Muscle of leg (tissue), 11 donors: ENCODE measurements around the gene CES5A. TPM values are rescaled to one million over a fixed set of nuclear protein-coding genes. Genes with fewer than 3 reads are reported as not detected.
"Not testable (repeated sequence)": the region's sequence is repeated elsewhere in the genome, so short reads cannot be mapped to it uniquely, and the experiment has no call there.

Experiments
- DNase-seq: peaks from one replicate; pipeline ENCODE4 v3.0.0; 2013
- H3K27ac ChIP-seq: one replicate; pipeline ENCODE4 v1.5.1; 2013; ENCODE audit warnings: mild to moderate bottlenecking, low read length, control low read depth
- H3K27me3 ChIP-seq: one replicate; pipeline ENCODE4 v1.6.1; 2013; ENCODE audit warnings: low read length; ENCODE audit not compliant: control insufficient read depth, insufficient read depth
- H3K36me3 ChIP-seq: one replicate; pipeline ENCODE4 v1.6.1; 2013; ENCODE audit warnings: low read length; ENCODE audit not compliant: control insufficient read depth, insufficient read depth
- H3K4me1 ChIP-seq: one replicate; pipeline ENCODE4 v1.6.1; 2013; ENCODE audit warnings: low read length; ENCODE audit not compliant: control insufficient read depth, insufficient read depth
- H3K4me3 ChIP-seq: one replicate; pipeline ENCODE4 v1.5.1; 2013; ENCODE audit warnings: low read length, control low read depth
- H3K9me3 ChIP-seq: replicated peaks from 2 replicates; pipeline ENCODE4 v1.6.1; 2013; ENCODE audit warnings: low read depth, low read length; ENCODE audit not compliant: control insufficient read depth
- WGBS: methylation state at CpG from one replicate; pipeline ENCODE4 v1.1.5; 2013; ENCODE audit warnings: missing lambda C conversion rate; ENCODE audit not compliant: insufficient coverage; 5-methylcytosine and 5-hydroxymethylcytosine counted together
- polyA plus RNA-seq, 8 donors: library from polyadenylated mRNA; unstranded; fragments of 120-200 nt; gene quantifications; one replicate each; pipeline versions ENCODE4 v1.2.1 to v1.2.3, GENCODE V29; 2013; ENCODE audit warnings: inconsistent platforms in 1 of 8, low replicate concordance in 1 of 8; ENCODE audit not compliant: insufficient read length in 8 of 8, insufficient read depth in 1 of 8
- total RNA-seq: library from RNA; stranded (reverse); fragments of 120-200 nt; gene quantifications from one replicate; pipeline ENCODE4 v1.2.4, GENCODE V29; 2013

The CES5A gene
- total and polyA plus RNA-seq, 9 donors = not detected

DNA sequence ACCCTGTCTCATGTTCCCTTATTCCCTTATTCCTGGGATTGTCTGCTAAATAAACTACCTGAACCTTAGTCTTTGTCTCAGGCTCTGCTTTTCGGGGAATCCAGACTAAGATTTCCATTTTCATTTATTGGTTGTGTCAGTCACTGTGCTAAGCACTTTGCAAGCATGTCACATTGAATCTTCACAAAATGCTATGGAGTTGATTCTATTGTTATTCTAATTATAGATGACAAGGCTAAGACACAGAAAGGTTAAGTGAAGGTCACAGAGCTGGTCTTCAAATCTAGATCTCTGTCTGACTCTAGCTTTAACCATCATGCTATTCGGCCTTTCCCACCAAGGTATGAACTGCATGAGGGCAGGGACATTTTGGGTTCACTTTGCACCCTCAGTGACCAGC lies 13.4 kb upstream of the CES5A start:
- no peaks in the 10 kb centered on the region for H3K4me1 ChIP-seq
- DNase-seq = no peak
- WGBS = no CpG with 5 or more reads among the region's 2 CpGs
- peaks cover 5% of the 10 kb centered on the region for H3K9me3 ChIP-seq
- H3K36me3 ChIP-seq = no peaks in the 10 kb centered on the region
- no peak overlapping the region for H3K4me3 ChIP-seq
- no peak overlapping the region for H3K27ac ChIP-seq
- H3K27me3 ChIP-seq = no peaks in the 10 kb centered on the region

DNA sequence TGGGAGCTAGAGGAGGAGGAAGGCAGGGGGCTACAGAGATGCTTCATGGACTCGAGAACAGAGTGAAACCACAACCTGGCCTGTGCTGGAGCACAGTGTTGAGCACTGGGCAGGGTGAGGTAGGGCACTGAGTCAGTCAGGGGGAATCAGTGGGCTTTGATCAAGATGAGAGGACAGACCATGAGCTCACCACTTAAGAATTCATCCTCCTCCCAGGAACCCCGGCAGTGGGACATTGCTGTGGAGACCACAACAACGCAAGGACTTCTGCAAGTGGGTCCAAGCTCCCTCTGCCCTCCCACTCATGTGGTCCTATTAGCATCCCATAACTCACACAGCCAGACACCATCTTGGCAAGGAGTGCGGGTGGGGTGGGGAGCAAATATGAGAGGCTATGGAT lies 1.7 kb upstream of the CES5A start:
- no peaks in the 10 kb centered on the region for H3K9me3 ChIP-seq
- 100% methylated on average over 1 of the region's 4 CpGs for WGBS
- no peaks in the 10 kb centered on the region for H3K36me3 ChIP-seq
- no peak overlapping the region for H3K27ac ChIP-seq
- no peaks in the 10 kb centered on the region for H3K27me3 ChIP-seq
- DNase-seq = peak; percentile 7
- no peaks in the 10 kb centered on the region for H3K4me1 ChIP-seq
- no peak overlapping the region for H3K4me3 ChIP-seq

DNA sequence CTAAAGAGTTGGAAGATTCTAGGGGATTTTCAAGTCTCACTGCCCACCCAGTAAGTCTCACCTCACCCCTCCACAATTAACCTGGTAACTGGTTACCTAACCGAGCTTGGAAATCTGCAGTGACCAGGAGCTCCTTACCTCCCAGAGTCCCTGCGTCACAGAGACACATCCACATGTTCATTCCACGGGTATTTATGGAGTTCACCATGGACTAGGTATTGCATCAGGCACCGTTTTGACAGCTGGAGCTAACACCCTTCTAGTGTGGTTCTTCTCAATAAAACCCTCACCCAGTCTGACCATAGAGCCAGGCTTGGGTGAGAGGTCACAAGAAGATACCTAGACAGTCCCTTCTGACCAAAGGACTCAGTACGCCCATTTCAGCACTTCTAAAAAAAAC lies 2.1 kb downstream of the CES5A start:
- Histone ChIP-seq H3K27ac (no peak overlapping the region), H3K4me3 (no peak overlapping the region), H3K4me1 (no peaks in the 10 kb centered on the region), H3K36me3 (no peaks in the 10 kb centered on the region), H3K9me3 (no peaks in the 10 kb centered on the region), H3K27me3 (no peaks in the 10 kb centered on the region)
- 83% methylated on average over 4 of the region's 5 CpGs for WGBS
- no peak for DNase-seq

DNA sequence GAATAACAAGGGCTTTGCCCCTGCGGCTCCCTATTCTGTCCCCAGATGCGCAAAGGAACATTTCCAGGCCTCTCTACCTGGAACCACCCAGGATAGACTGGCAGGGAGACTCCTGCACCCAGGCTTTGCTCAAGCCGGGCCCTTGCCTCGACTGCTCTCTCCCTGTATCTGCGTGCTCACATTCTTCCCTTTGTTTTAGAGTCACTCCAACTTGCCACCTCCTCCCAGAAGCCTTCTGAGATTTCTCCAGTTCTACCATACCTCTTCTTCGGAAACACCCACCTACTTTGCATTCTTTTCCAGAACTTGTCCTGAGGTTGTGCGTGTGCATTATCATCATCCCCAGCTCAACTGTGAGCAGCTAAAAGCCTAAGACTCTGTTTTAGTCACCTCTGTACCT lies 3.0 kb downstream of the CES5A start:
- no peak overlapping the region for H3K27ac ChIP-seq
- no peaks in the 10 kb centered on the region for H3K9me3 ChIP-seq
- H3K36me3 ChIP-seq = no peaks in the 10 kb centered on the region
- 77% methylated on average over 6 of the region's 7 CpGs for whole genome bisulfite sequencing
- H3K4me3 ChIP-seq = no peak overlapping the region
- DNase-seq = no peak
- H3K27me3 ChIP-seq = no peaks in the 10 kb centered on the region
- no peaks in the 10 kb centered on the region for H3K4me1 ChIP-seq

DNA sequence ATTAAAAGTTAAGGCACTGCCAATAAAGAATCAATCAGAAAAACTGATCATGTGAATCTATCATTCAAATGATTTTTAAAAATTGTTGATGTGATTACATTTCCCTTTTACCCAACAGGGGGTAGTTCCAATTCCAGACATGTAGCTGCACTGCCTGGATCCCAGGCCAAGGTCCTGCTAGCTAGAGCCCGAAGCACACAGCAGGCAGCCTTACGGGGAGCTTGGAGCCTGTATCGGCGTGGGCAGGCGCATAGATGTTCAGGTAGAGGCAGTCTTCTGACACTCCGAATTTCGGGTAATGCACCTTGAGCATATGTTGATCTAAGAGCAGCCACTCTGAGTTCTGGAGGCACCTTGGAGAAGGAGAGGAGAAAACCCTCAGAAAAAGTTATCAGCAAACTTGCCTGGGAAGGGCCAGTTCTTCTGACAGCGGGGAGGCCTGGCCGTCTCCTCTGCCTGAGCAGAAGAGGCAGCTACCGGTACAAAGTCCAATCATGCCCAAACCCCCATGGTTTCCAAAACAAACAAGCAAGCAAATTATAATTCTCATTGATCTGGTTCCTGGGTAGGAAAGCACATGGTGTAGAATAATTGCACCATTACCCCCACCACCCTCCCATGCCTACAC lies 3.6 kb downstream of the CES5A start:
- H3K27ac ChIP-seq = no peak overlapping the region

DNA sequence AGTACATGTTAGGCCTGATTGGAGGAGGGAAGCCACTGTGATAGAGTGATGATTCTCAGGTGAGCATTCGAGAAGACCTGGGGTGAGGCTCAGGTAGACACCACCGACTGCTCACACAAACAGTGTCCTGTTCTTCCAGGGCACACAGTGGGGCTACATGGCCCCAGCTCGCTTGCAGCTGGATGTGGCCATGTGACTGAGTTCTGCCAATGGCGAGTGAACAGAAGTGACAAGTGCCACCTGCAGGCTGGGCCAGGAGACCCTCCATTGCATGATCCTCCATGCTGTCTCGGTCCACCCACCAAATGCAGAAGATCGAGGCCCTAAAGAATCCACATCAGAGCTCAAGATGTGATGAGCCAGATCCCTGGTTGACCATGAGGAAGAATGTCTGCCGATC lies 6.2 kb downstream of the CES5A start:
- no peaks in the 10 kb centered on the region for H3K36me3 ChIP-seq
- H3K4me1 ChIP-seq = no peaks in the 10 kb centered on the region
- 95% methylated on average over 6 of the region's 7 CpGs for WGBS
- H3K4me3 ChIP-seq = no peak overlapping the region
- H3K27ac ChIP-seq = no peak overlapping the region
- H3K27me3 ChIP-seq = no peaks in the 10 kb centered on the region
- H3K9me3 ChIP-seq = no peaks in the 10 kb centered on the region
- DNase-seq = no peak

More for the DNA sequence above, 3.6 kb downstream of the CES5A start:
- Histone ChIP-seq H3K4me3 (no peak overlapping the region), H3K4me1 (no peaks in the 10 kb centered on the region), H3K9me3 (no peaks in the 10 kb centered on the region), H3K36me3 (no peaks in the 10 kb centered on the region), H3K27me3 (no peaks in the 10 kb centered on the region)
- no peak for DNase-seq
- WGBS = 82% methylated on average over 7 of the region's 10 CpGs

DNA sequence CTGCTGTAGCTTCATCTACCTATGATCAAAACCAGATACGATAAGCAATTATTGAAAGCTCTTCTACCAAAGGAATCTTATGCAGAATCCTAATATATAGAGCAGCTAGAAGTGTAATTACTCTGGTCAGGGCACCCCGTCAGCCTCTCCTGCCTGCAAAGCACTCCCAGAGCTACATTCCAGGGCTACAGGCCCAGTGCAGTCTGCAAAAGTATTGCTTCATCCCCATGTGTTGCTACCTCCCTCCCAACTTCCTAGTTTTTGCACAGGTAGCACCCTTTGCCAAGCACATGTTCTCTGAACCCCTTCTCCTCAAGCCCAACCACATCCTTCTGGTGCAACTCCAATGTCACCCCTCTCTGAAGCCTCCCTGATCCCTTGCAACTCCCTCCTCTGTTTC lies 7.0 kb downstream of the CES5A start:
- Histone ChIP-seq H3K27me3 (no peaks in the 10 kb centered on the region), H3K9me3 (no peaks in the 10 kb centered on the region), H3K27ac (no peak overlapping the region), H3K36me3 (no peaks in the 10 kb centered on the region), H3K4me1 (no peaks in the 10 kb centered on the region), H3K4me3 (no peak overlapping the region)
- 64% methylated on average over 2 of the region's 2 CpGs for WGBS
- DNase-seq = no peak

DNA sequence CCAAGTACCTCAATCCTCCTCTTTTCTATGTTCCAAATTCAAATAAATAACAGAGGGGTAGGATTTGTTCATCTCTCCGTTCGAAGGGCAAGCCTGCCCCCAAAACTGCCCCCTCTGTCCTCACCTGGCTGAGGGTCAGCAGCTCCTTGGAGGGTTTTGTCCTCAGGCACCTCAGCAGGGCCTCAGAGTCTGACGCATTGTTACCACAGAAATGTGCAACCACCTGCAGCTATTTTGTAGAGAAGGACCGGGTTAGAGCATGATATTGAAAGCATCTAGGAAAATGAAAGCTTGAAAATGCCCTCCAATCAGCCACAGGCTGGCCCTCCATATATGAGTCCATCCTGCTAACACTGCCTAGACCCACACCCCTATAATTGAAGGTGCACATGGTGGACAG lies 13.9 kb downstream of the CES5A start:
- no peak overlapping the region for H3K27ac ChIP-seq

DNA sequence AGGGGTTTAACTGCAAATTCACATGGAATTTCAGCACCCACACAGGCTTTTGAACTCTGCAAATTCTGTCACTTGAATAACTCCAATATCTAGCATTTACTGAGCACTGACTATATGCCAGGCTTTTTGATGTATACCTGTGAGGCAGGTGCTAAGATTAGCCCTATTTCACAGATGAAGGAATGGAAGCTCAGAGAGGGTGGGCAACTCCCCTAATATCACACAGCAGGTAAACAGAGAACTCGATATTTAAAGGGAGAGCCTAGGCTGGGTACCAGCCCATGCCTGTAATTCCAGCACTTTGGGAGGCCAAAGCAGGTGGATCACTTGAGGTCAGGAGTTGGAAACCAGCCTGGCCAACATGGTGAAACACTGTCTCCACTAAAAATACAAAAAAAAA lies 17.5 kb downstream of the CES5A start:
- H3K27me3 ChIP-seq, H3K4me1 ChIP-seq, H3K4me3 ChIP-seq, H3K36me3 ChIP-seq, DNase-seq, H3K9me3 ChIP-seq, H3K27ac ChIP-seq: not testable (repeated sequence)
- WGBS = no CpG with 5 or more reads among the region's 1 CpG

More for the DNA sequence above, 13.9 kb downstream of the CES5A start:
- Histone ChIP-seq H3K27me3 (peaks cover 3% of the 10 kb centered on the region), H3K9me3 (no peaks in the 10 kb centered on the region), H3K4me3 (no peak overlapping the region), H3K4me1 (no peaks in the 10 kb centered on the region), H3K36me3 (no peaks in the 10 kb centered on the region)
- WGBS = no CpG with 5 or more reads among the region's 4 CpGs
- DNase-seq = no peak

DNA sequence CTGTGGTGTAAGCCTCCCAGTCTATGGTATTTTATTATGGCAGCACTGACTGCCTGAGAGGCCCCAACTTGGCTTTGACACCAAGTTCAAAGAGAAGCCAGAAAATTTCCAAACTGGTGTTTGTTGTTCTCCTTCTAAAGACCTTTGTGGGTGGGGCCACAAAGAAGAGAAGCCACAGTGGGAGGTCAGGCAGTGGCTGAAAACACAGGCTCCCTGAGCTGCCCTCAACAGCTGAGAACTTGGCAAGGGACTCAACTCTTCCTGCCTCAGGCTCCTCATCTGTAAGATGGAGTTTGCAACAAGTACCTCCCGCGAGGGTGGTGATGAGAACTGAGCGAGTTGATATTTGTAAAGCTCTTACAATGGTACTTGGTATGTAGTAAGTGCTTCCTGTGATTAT lies 18.2 kb downstream of the CES5A start:
- no peaks in the 10 kb centered on the region for H3K9me3 ChIP-seq
- H3K27ac ChIP-seq = no peak overlapping the region
- peaks cover 3% of the 10 kb centered on the region for H3K27me3 ChIP-seq
- H3K36me3 ChIP-seq = no peaks in the 10 kb centered on the region
- H3K4me1 ChIP-seq = no peaks in the 10 kb centered on the region
- no peak overlapping the region for H3K4me3 ChIP-seq
- DNase-seq = no peak
- no CpG with 5 or more reads among the region's 3 CpGs for WGBS

DNA sequence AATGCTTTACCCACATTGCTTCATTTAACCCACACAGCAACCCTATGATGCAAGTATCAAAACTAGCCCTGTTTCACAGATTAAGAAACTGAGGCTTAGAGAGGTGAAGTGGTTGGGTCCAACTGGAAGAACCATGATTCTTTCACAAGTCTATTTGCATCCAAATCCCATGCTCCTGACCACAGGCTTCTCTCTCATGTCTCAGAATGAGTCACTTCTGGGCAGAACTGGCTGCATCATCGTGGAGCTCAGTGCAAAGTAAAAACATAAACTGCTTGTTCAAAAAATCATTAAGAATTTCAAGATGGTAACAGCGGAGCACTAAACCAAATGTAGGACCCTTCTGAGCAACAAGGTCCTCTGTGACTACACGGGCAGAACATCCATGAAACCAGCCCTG lies 22.1 kb downstream of the CES5A start:
- no peaks in the 10 kb centered on the region for H3K9me3 ChIP-seq
- no peaks in the 10 kb centered on the region for H3K27me3 ChIP-seq
- no peak overlapping the region for H3K27ac ChIP-seq
- no peak for DNase-seq
- no peak overlapping the region for H3K4me3 ChIP-seq
- H3K36me3 ChIP-seq = no peaks in the 10 kb centered on the region
- WGBS = 70% methylated on average over 2 of the region's 3 CpGs
- no peaks in the 10 kb centered on the region for H3K4me1 ChIP-seq
